Measurements from ENCODE around the gene CYSRT1. TPM values are rescaled to one million over a fixed set of nuclear protein-coding genes. Genes with fewer than 3 reads are reported as not detected.

Gene CYSRT1
- total RNA-seq, 1 donor from 2014 or later: 1.3 TPM

DNA sequence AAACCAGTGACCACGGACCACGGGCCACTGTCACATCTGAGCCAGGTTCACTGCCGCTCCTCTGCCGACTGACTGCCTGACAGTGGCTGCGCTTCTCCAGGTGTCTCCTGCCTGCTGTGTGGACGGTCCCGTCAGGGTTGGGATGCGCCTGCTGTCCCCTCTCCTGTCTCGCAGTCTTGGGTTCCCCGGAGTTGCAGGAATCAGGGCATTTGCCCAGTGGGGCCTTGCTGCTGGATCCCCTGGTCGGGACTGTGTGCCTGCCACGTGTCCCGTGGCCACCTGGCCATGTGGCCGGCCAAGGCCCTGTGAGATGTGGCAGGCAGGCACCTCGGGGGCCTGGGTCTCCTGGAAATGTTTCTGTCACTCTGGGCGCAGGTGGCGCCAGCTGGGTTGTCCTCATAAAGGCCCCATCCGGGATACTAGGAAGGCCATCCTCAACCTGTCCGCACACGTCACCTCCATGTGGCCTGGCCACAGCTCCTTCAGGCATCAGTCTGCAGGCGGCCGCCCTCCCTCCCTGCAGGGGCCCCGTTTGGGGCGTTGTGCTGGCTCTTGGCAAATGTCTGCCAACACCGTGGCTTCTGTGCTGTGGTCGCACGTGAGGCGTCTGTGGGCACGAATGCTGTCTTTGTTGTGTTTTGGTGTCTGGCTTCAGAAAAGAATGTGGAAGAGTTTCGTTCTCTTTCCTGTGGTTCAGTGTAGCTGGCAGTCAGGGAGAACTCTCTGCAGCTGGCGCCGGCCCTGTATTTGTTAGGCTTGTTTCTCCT, 46.1 kb downstream of the CYSRT1 start:
- Histone ChIP-seq H3K9ac (ENCODE audit: low read length) (no peak overlapping the region), H3K79me2 (ENCODE audit: insufficient read depth, low read length) (peaks cover 8% of the 10 kb centered on the region), H3K9me3 (ENCODE audit: insufficient read depth, low read depth, low read length) (no peaks in the 10 kb centered on the region), H3K36me3 (ENCODE audit: insufficient read depth, low read length) (peaks cover 9% of the 10 kb centered on the region), H3K4me2 (ENCODE audit: low read length) (no peak overlapping the region), H3K27me3 (ENCODE audit: insufficient read depth, low read length) (no peaks in the 10 kb centered on the region), H3K4me1 (ENCODE audit: insufficient read depth, low read length) (peaks cover 4% of the 10 kb centered on the region), H3K4me3 (ENCODE audit: insufficient read depth, low read depth, low read length) (no peak overlapping the region), H4K20me1 (ENCODE audit: insufficient read depth, low read length) (peaks cover 48% of the 10 kb centered on the region), H3K27ac (ENCODE audit: low read depth, low read length) (no peak overlapping the region), H2AFZ (ENCODE audit: low read depth, low read length) (no peak overlapping the region)
- no peaks in the 10 kb centered on the region for H3K27me3 Mint-ChIP-seq (ENCODE audit: low read depth, unreplicated experiment)
- peaks cover 6% of the 10 kb centered on the region for H3K4me1 Mint-ChIP-seq (ENCODE audit: low read depth, unreplicated experiment)
- DNase-seq (ENCODE audit: low read depth) (no peak), FAIRE-seq (no peak)
- no peaks in the 10 kb centered on the region for H3K9me3 Mint-ChIP-seq (ENCODE audit: unreplicated experiment)
- H3K36me3 Mint-ChIP-seq (ENCODE audit: low read depth, unreplicated experiment): peaks cover 15% of the 10 kb centered on the region
- peak overlapping the region; percentile 80 for H3K27ac Mint-ChIP-seq (ENCODE audit: unreplicated experiment)
- no peak overlapping the region for H3K4me3 Mint-ChIP-seq (ENCODE audit: unreplicated experiment)
- TF ChIP-seq EZH2 (IDR thresholded peaks at IDR 0.05; ENCODE audit: insufficient read depth, low read length) (no peak), CTCF (IDR thresholded peaks at IDR 0.05; ENCODE audit: insufficient read depth, low read depth, low read length) (no peak)

- Histone ChIP-seq H3K27me3 (ENCODE audit: insufficient read depth, low read length) (no peaks in the 10 kb centered on the region), H3K4me2 (ENCODE audit: low read length) (no peak overlapping the region), H3K4me1 (ENCODE audit: insufficient read depth, low read length) (peaks cover 10% of the 10 kb centered on the region), H3K79me2 (ENCODE audit: insufficient read depth, low read length) (peaks cover 7% of the 10 kb centered on the region), H3K27ac (ENCODE audit: low read depth, low read length) (no peak overlapping the region), H3K9ac (ENCODE audit: low read length) (no peak overlapping the region), H2AFZ (ENCODE audit: low read depth, low read length) (no peak overlapping the region), H3K4me3 (ENCODE audit: insufficient read depth, low read depth, low read length) (no peak overlapping the region), H3K36me3 (ENCODE audit: insufficient read depth, low read length) (peaks cover 9% of the 10 kb centered on the region), H4K20me1 (ENCODE audit: insufficient read depth, low read length) (peaks cover 48% of the 10 kb centered on the region), H3K9me3 (ENCODE audit: insufficient read depth, low read depth, low read length) (no peaks in the 10 kb centered on the region)
- DNase-seq (ENCODE audit: low read depth): no peak
- Mint-ChIP-seq H3K4me1 (ENCODE audit: low read depth, unreplicated experiment) (peaks cover 6% of the 10 kb centered on the region), H3K27me3 (ENCODE audit: low read depth, unreplicated experiment) (no peaks in the 10 kb centered on the region), H3K36me3 (ENCODE audit: low read depth, unreplicated experiment) (peaks cover 15% of the 10 kb centered on the region), H3K27ac (ENCODE audit: unreplicated experiment) (no peak overlapping the region), H3K4me3 (ENCODE audit: unreplicated experiment) (no peak overlapping the region), H3K9me3 (ENCODE audit: unreplicated experiment) (no peaks in the 10 kb centered on the region)
- FAIRE-seq: no peak
- no peak for TF ChIP-seq CTCF (IDR thresholded peaks at IDR 0.05; ENCODE audit: insufficient read depth, low read depth, low read length)
- TF ChIP-seq EZH2 (IDR thresholded peaks at IDR 0.05; ENCODE audit: insufficient read depth, low read length): no peak
These were observed 46.7 kb downstream of the CYSRT1 start for GRCh38 chr9:137271696-137272076.
